Measurements from ENCODE around the gene SUFU. TPM values are rescaled to one million over a fixed set of nuclear protein-coding genes. Genes with fewer than 3 reads are reported as not detected.
A peak's percentile ranks its signal among the peaks of the same experiment; 100 is the strongest.

SUFU gene
- total RNA-seq, 1 donor from 2014 or later = 3.1 TPM

DNA sequence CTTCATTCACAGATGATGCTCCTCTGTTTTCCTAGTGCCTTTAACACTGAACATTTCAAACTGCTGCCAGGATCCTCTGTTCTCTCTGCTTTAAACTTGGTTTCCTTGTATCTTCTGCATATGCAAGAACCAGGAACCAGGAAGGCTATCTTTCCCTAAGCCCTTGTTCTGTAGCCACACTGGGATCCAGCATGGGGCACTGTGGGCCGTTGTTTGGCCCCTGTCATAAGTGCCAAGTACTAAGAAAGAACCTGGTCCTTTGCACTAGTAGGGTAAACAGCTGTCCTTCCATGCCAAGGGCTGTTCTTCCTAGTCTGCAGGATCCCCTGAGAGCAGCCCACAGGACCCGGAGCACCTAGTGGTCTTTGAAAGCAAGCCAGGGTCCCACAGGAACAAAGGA lies 91.5 kb downstream of the SUFU start:
- peak in 1 of 2 donors; percentile 41 for DNase-seq (ENCODE audit: low read depth in 2 of 2)

DNA sequence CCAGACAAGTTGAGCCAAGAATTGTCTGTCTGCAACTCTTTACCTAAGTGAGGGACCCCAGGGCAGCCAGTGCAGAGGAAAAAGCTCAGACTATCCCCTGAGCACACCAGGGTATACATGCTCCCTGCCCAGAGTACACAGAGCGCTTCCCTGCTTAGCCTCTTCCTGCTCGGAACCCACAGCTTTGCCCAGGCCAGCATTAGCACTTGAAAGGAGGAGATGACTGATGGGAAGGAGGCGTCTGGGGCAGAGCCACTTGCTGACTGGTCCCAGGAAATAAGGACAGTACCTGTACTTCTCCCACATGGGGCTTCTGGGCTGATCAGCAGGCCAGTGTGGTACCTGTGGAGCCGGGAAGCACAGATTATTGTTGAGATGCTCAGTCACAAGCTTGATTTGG lies 92.1 kb downstream of the SUFU start:
- no peak for DNase-seq (ENCODE audit: low read depth in 2 of 2)

DNA sequence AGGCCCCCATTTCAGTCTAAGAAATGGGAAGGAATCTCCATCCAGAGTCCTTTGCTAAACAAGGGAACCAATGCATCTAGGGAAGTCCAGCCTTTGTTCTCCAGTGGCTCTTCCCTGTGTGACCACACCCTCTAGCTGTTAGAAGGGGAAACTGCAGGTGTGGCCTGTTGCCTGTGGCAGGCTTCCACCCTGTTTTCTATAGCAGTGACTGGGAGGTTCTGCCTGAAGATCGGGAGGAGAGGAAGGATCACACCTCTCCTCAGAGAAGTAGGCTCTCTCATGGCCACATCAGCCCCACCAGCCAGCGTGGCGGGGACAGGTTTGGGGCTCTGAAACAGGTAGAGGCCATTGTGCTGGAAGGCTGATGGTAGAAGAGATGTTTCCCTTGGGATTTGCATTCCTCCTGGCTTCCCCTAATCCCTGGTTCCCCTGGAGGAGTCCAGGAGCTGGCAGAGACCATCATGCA lies 92.8 kb downstream of the SUFU start:
- peak in 1 of 2 donors; percentile 81 for DNase-seq (ENCODE audit: low read depth in 2 of 2)

DNA sequence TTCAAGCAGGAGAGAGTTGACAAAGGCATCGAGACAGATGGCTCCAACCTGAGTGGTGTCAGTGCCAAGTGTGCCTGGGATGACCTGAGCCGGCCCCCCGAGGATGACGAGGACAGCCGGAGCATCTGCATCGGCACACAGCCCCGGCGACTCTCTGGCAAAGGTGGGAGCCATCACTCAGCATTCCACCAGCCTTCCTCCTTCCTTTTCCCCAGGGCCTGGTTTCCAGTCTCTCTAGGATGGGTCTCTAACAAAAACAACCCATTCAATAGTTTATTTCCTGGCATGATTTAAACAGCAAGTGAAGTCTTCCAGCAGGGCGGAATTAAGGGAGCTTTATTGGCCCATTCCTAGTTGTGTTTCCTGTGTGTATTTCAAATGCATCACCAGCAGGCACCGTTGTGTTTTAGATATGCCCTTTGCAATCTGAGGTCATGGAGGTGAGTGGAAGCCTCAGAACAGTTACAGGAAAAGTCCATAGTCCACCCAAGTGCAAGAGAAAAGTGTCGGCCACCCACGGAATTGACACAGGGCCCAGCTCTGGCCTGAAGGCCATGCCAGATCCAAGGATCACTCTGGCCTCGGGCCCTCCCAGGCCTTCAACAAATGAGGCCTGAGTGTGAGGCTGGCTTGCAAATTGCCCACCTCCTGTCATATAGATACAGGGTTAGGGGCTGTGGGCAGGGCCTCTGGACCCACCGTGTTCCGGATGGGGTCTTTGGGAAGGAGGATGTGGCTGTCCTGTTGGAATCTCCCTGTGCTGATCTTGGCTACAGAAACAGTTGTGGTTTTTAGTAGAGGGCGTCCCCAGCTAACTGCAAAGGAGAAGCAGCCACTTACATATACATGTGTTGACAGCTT lies 93.6 kb downstream of the SUFU start:
- peak in 1 of 2 donors; percentile 74 for DNase-seq (ENCODE audit: low read depth in 2 of 2)

DNA sequence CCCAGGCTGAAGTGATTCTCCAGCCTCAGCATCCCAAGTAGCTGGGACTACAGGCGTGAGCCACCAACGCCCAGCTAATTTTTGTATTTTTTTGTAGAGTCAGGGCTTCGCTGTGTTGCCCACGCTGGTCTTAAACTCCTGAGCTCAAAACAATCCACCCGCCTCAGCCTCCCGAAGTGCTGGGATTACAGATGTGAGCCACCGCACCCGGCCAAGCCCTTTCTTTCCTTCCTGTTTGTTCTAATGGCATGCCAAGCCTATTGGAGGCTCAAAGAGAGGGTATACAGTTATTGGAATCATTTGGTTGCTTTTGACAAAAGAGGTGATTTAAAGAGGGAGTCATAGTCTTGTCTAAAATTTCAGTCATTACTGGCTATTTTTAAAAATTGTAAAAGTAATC lies 94.5 kb downstream of the SUFU start:
- DNase-seq (ENCODE audit: low read depth in 2 of 2) = peak in 1 of 2 donors; percentile 26

- DNase-seq (ENCODE audit: low read depth in 2 of 2) = peak; percentile 65 to 98
Measured at GRCh38 chr10:102599565-102600327, 96.0 kb downstream of the SUFU start.

GRCh38 chr10:102600816-102601215 lies 97.0 kb downstream of the SUFU start:
- DNase-seq (ENCODE audit: low read depth in 2 of 2) = no peak

GRCh38 chr10:102601639-102602038 lies 97.9 kb downstream of the SUFU start:
- DNase-seq (ENCODE audit: low read depth in 2 of 2) = no peak

- DNase-seq (ENCODE audit: low read depth in 2 of 2) = no peak
Measured at GRCh38 chr10:102602272-102603045, 98.7 kb downstream of the SUFU start.

DNA sequence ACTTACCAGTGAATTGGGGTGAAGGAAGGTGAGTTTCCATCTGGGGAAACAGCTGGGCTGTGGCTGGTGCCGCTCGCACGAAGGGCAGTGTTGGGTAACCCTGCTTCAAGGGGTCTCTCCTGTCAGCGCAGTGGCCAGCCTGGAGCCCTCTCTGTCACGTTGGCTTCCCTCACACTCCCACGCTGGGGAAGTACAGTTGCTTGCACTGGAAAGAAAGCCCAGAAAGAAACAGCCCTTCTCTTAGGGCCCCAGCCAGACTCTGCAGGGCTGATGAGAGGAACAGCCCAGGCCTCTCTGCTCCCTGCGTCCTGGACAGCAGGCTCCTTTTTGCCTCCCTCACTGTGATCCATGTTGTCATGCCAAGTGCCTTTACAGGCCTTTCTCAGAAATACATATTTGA lies 100.2 kb downstream of the SUFU start:
- peak in 1 of 2 donors; percentile 58 for DNase-seq (ENCODE audit: low read depth in 2 of 2)

DNA sequence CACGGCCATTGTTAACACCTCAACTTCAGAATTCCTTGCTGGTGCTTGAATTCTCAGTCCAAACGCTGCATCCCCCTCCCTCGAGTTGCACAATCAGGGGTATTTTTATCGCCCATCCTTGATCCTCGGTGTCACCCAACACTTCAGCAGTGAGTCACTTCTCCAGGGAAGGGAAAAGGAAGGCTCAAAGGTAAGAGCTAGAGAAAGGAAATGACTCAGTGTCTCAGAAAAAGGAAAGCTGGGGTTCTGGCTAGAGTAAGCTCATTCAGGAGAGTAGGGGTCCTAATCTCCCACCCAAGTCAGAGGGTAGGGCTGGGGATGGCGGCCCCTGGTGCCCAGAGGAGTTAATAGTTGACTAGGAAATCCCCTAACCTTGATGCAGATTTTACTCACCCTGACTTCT lies 100.7 kb downstream of the SUFU start:
- peak in 1 of 2 donors; percentile 79 for DNase-seq (ENCODE audit: low read depth in 2 of 2)

GRCh38 chr10:102605712-102606111 lies 101.9 kb downstream of the SUFU start:
- peak in 1 of 2 donors; percentile 11 for DNase-seq (ENCODE audit: low read depth in 2 of 2)

DNA sequence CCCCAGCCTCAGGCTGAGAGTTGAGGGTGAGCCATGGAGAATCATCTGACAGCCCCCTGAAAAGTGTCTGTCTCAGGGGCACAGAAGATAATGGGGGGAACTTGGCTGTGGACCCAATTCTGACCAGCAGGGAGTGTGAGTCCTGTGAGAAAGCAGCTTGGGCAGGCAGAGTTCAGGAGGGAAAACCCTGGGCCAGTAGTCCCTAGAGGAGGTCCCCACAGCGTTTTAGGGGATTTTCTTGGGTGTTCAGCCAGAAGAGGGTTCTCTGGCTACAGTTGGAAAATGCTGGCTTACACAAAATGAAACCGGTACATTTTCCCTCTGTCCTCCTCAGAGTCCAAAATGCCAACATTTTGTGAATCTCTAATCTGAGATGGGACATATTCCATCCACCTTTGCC lies 104.7 kb downstream of the SUFU start:
- no peak for DNase-seq (ENCODE audit: low read depth in 2 of 2)

DNA sequence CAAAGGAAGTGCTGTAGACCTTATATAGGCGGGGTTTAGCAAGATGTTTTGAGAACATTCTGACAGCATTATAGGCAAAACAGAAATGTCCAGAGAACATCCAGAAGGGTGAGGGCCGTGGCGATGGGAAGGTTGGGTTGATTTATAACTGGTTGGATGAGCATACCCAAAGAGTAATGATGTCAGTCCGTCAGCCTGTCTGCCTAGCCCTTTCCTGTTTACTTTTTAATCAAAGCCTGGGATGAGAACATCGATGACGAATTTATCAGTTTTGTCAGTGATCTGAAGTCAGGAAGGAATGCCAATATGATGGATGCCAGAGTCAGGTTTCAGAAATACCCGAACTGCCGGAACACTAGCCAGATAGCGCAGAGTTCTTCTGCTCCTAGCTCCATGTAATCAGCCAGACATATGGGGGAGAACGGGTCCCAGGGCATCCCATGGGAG lies 106.7 kb downstream of the SUFU start:
- DNase-seq (ENCODE audit: low read depth in 2 of 2) = peak; percentile 81 to 90

DNA sequence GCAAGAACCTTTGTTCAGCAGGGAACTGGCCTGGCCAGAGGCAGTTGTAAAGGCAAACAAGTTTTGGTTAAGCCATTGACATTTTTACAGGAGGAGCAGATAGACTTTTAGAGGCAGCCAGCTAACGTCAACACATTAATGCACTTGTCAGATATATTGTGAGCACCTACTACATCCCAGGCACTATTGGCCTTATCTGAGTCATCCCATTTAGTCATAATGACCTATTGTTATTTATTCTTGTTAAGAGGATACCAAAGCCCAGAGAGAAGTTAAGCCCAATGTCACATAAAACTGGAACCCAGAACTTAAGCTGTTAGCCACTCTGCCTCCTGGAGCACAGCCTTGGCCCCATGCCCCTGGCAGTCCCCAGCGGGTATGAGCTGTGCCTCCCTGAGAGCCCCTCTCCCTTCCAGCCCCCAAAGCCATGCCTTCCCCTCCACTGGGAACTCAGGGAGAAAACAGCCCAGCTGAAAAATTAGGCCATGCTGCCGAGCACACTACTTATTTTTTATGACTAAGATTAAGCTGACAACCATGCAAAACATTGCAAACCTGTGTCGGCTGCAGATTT lies 107.8 kb downstream of the SUFU start:
- peak in 1 of 2 donors; percentile 86 for DNase-seq (ENCODE audit: low read depth in 2 of 2)

GRCh38 chr10:102612964-102613275 lies 109.1 kb downstream of the SUFU start:
- peak in 1 of 2 donors; percentile 77 for DNase-seq (ENCODE audit: low read depth in 2 of 2)

DNA sequence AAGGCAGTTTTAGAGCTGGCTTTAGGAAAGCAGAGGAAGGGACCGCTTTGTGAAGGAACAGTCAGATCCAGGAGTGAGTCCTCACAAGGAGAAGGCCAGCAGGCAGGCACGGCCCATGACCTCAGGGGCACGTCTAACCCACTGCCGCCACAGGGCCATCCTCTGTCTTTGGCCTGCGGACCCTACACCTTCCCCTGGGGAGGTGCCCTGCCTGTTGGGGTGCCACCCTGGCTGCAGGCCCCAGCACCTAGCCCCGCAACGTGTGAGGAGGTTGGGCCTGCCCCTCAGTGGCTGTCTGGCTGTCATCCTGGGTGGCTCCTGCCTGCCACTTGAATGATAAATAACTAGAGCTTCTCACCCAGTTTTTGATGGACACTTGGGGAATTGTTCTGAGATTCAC lies 109.5 kb downstream of the SUFU start:
- DNase-seq (ENCODE audit: low read depth in 2 of 2) = no peak

DNA sequence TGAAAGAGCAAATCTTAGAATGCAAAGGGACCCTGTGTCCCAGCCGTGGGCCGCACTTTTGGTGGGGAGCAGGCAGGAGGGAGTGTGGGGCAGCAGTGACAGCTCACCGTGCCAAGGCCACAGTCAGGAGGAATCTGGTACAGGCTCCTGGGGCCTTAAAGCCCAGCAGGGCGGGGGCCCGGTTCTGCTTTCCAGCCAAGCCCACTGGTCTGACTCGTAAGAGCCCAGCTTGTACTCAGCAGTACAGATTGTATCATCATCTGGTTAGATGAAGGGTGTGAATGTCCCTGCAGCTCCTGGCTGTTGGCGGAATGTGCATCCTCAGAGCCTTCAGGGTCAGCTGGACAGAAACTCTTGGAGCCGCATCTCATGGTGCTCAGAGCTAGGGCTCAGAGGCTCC lies 110.0 kb downstream of the SUFU start:
- no peak for DNase-seq (ENCODE audit: low read depth in 2 of 2)

DNA sequence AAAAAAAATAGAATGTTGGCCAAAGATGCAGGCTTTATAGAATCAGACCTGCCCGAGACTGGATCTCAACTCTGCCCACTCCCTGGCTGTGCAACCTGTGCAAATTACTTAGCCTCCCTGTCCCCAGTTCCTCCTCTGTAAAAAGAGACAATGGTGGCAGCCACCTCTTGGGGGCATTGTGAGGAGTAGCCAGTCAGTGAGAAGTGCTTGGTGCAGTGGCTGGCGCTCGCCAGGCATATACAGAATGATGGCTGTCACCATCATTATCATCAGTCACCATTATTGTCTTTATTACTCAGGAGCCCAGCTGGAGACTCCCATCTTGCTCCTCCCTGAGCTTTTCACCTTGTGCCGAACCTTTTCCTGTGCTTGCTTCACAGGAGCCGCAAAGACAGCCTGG lies 111.1 kb downstream of the SUFU start:
- no peak for DNase-seq (ENCODE audit: low read depth in 2 of 2)

- DNase-seq (ENCODE audit: low read depth in 2 of 2) = peak in 1 of 2 donors; percentile 30
Measured at GRCh38 chr10:102615361-102615760, 111.6 kb downstream of the SUFU start.

GRCh38 chr10:102616066-102616770 lies 112.4 kb downstream of the SUFU start:
- DNase-seq (ENCODE audit: low read depth in 2 of 2) = no peak
